ENCODE measurements around the gene STK24. TPM values are rescaled to one million over a fixed set of nuclear protein-coding genes. Genes with fewer than 3 reads are reported as not detected.

The STK24 gene
- total RNA-seq, 2 donors from 2014 or later, result 212 to 231 TPM

DNA sequence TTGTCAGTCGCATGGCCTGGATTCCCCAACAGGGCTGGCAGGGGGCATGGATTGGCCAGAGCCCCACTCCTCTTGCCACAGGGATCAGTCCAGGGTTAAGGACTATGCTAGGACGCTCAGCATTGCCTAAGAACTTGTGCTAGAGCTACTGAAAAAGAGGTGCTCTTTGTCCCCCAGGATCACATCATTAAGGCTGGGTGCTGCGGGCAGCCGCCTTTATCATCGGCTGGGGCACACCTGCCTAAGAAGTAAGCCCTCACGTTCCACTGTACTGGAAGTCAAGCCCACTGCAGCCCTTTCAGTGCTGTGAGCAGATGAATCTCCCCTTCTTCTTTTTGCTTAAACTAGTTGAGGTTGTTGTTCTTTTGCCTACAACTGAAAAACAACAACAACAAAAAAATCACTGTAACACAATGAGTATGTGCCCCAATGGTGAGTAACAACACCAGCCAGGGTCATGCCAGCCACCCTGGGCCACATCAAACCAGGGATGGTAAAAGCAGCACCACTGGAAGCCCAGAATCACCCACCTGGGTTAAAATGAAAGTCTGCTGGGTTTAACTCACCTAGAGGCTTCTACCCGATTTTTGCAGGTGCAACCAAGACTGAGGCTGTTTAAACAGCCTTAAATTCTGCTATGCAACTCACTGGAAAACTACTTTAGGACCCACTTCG is 20.6 kb downstream of the STK24 start:
- Mint-ChIP-seq H3K27ac (peak overlapping the region; percentile 79), H3K9me3 (no peaks in the 10 kb centered on the region), H3K4me1 (peaks cover 73% of the 10 kb centered on the region), H3K27me3 (no peaks in the 10 kb centered on the region), H3K36me3 (ENCODE audit: low read depth) (peaks cover 87% of the 10 kb centered on the region), H3K4me3 (peak overlapping the region; percentile 64)
- peak; percentile 44 for ATAC-seq (replicated peaks)

DNA sequence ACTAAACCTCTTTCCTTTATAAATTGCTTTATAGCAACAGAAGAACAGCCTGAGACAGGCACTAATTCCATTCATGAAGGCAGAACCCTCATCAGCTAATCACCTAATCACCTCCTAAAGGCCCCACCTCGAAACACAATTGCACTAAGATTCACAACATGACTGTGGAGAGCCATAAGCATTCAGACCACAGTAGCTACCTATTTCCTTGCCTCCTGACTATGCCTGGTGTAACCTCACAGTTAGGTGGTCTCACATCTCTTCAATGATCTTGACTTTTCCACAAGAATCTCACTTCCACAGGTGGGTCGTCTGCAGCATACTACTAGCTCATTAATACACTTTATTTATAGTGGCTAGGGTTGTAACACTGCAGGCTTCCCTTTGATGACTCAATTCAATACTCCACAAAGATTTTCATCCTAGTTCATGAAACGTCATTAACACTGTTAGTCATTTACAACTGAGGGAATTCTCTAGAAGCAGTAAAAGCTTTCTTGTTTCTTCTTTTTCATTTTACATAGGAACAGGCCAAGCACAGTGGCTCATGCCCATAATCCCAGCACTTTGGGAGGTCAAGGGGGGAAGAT is 27.1 kb downstream of the STK24 start:
- Mint-ChIP-seq H3K27me3 (no peaks in the 10 kb centered on the region), H3K4me3 (peak overlapping the region; percentile 67), H3K27ac (peak overlapping the region; percentile 88), H3K36me3 (ENCODE audit: low read depth) (peaks cover 95% of the 10 kb centered on the region), H3K9me3 (no peaks in the 10 kb centered on the region), H3K4me1 (peaks cover 70% of the 10 kb centered on the region)
- ATAC-seq (replicated peaks), result peak; percentile 78

DNA sequence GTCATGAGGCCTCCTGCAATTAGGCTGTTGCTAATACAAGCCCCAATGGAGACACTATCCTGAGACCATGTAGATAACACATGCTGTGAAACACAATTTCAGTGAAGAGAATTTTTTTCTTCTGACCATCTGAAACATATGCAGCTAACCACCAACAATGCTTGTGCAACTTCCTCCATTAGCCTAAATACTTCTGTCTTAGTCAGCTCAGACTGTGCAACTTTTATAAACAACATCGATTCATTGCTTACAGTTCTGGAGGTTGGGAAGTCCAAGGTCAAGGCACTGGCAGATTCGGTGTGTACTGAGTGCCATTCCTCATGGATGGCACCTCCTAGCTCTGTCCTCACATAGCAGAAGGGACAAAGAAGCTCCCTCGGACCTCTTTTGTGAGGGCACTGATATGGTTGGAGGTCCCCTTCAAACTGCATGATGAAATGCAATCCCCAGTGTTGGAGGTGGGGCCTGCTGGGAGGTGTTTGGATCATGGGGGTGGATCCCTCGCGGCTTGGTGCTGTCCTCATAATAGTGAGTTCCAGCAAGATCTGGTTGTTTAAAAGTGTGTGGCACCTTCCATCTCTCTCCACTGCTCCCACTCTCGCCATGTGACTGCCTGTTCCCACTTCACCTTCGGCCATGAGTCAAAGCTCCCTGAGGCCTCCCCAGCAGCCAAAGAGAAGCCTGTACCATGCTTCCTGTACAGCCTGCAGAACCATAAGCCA is 27.7 kb downstream of the STK24 start:
- Mint-ChIP-seq H3K4me3 (peak overlapping the region; percentile 67), H3K27me3 (no peaks in the 10 kb centered on the region), H3K4me1 (peaks cover 71% of the 10 kb centered on the region), H3K27ac (peak overlapping the region; percentile 88), H3K9me3 (no peaks in the 10 kb centered on the region), H3K36me3 (ENCODE audit: low read depth) (peaks cover 98% of the 10 kb centered on the region)
- no peak for ATAC-seq (replicated peaks)

DNA sequence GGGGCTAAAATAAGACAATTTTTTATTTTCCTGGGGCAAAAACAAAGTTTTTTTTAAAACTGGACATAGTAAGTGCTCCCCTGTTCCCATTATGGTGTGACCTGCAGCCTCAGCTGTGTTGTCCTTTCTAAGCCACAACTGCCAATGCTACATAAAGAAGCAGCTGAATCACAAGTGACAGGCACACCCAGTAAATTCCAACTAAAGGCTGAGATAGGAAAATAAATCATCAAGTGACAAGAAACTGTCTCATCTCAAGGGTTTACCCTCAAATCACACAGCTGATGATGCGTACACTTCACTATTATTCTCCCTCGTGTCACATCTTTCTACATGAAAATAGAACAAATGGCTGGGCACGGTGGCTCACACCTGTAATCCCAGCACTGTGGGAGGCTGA is 28.7 kb downstream of the STK24 start:
- H3K27me3 Mint-ChIP-seq, result no peaks in the 10 kb centered on the region
- H3K4me3 Mint-ChIP-seq, result peak overlapping the region; percentile 67
- no peaks in the 10 kb centered on the region for H3K9me3 Mint-ChIP-seq
- peak; percentile 58 for ATAC-seq (replicated peaks)
- peaks cover 98% of the 10 kb centered on the region for H3K36me3 Mint-ChIP-seq (ENCODE audit: low read depth)
- H3K4me1 Mint-ChIP-seq, result peaks cover 68% of the 10 kb centered on the region
- H3K27ac Mint-ChIP-seq, result peak overlapping the region; percentile 88

DNA sequence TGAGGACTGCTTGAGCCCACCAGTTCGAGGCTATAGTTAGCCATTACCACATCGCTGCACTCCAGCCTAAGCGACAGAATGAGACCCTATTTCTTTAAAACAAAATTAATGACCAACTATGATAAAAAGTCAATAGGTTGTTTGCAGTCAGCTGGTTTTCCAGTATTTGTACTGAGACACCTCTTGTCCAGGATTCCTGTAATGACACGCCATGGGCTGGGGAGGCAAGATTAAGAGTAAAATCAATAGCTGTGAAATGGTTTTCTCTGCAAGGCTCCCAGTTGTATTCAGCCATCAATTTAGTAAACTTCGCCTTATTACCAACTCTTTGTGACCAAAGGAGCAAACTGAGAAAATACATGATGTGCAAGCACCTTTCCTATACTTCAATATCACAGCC is 29.5 kb downstream of the STK24 start:
- ATAC-seq (replicated peaks), result no peak
- Mint-ChIP-seq H3K36me3 (ENCODE audit: low read depth) (peaks cover 99% of the 10 kb centered on the region), H3K27me3 (no peaks in the 10 kb centered on the region), H3K4me3 (peak overlapping the region; percentile 67), H3K9me3 (no peaks in the 10 kb centered on the region), H3K4me1 (peaks cover 73% of the 10 kb centered on the region), H3K27ac (peak overlapping the region; percentile 88)

DNA sequence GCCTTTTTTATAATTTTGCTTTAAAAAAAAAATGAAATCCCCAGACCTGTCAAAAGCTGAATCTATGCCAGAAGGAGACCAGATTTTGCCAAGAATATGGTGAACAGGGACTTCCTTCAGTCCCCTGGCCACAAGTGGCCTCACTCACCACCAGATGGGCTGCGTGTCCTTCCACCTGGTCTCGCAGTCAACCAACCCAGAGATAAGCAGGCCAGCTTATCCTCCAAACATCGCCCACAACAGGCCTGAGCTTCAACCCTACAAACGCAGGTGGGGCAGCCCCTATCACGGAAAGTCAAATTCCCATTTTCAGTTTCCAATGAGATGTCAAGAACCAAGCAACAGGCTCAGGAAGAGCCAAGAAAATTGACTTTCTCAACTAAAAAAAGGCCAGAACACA is 30.5 kb downstream of the STK24 start:
- H3K4me1 Mint-ChIP-seq, result peaks cover 73% of the 10 kb centered on the region
- H3K9me3 Mint-ChIP-seq, result no peaks in the 10 kb centered on the region
- H3K27me3 Mint-ChIP-seq, result no peaks in the 10 kb centered on the region
- H3K36me3 Mint-ChIP-seq (ENCODE audit: low read depth), result peaks cover 99% of the 10 kb centered on the region
- peak overlapping the region; percentile 59 for H3K4me3 Mint-ChIP-seq
- peak; percentile 3 for ATAC-seq (replicated peaks)
- H3K27ac Mint-ChIP-seq, result peak overlapping the region; percentile 69

DNA sequence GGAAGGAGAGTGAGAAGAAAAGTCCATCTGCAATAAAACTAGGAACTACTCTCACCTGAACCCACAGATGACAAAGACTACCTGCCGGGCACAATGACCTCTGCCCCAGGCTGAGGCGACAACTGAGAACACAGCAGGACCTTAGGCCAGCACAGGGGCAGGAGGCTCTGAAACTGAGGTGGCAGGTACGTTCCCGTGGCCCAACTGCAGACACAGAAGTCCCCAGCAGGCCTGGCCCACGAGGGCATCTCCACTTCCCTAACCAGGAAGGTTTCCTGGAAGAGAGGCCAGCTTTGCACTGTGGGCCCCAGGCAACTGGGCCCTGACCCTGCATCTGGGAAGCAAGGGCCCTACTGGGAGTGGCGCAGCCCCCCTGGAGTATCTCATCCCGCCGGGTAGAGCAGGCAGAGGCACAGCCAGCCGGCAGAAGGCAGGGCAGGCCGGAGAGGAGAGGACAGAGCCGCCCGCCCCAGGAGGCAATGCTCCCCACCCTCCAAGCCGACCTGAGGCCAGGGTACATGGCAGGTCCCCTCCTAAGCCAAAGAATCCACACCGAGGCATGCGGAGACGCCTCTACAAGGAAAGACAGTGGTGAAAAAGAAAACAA is 32.7 kb downstream of the STK24 start:
- Mint-ChIP-seq H3K27me3 (no peaks in the 10 kb centered on the region), H3K9me3 (no peaks in the 10 kb centered on the region), H3K27ac (peak overlapping the region; percentile 93), H3K4me1 (peaks cover 72% of the 10 kb centered on the region), H3K36me3 (ENCODE audit: low read depth) (peaks cover 99% of the 10 kb centered on the region), H3K4me3 (peak overlapping the region; percentile 89)
- no peak for ATAC-seq (replicated peaks)

DNA sequence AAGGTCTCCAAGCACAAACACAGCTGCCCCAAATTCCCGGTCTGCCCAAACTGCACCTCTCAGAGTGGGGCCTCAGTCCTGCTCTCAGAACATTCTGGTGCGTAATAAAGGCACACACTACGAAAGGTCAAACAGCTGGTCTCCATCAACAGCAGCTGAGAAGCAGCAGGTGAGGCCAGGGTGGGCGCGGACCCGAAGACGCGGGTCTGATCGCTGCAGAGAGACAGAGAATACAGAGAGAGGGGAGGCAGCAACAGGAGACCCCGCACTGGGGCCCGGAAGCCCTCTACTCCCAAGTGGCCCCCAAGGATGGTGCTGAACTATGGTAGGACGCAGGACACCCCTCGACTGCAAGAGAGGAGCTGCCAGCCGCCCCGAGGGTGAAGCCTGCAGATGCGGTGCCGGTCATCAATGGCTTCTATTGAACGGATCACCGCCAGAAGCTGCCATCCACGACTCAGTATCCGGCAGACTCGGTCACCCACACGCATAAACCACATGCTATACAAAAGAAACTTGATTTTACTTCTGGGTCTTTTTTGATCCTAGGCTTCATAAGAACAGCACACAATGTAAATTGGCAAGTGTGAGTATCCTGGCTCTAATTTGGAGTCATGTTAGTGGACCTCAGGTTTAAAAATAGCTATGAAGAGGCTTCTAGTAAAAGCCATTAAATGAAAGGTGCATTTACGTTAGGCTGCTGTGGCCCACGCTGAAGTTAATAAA is 33.4 kb downstream of the STK24 start:
- ATAC-seq (replicated peaks), result peak; percentile 57
- H3K27me3 Mint-ChIP-seq, result no peaks in the 10 kb centered on the region
- H3K36me3 Mint-ChIP-seq (ENCODE audit: low read depth), result peaks cover 99% of the 10 kb centered on the region
- peaks cover 73% of the 10 kb centered on the region for H3K4me1 Mint-ChIP-seq
- H3K9me3 Mint-ChIP-seq, result no peaks in the 10 kb centered on the region
- peak overlapping the region; percentile 93 for H3K27ac Mint-ChIP-seq
- H3K4me3 Mint-ChIP-seq, result peak overlapping the region; percentile 89

DNA sequence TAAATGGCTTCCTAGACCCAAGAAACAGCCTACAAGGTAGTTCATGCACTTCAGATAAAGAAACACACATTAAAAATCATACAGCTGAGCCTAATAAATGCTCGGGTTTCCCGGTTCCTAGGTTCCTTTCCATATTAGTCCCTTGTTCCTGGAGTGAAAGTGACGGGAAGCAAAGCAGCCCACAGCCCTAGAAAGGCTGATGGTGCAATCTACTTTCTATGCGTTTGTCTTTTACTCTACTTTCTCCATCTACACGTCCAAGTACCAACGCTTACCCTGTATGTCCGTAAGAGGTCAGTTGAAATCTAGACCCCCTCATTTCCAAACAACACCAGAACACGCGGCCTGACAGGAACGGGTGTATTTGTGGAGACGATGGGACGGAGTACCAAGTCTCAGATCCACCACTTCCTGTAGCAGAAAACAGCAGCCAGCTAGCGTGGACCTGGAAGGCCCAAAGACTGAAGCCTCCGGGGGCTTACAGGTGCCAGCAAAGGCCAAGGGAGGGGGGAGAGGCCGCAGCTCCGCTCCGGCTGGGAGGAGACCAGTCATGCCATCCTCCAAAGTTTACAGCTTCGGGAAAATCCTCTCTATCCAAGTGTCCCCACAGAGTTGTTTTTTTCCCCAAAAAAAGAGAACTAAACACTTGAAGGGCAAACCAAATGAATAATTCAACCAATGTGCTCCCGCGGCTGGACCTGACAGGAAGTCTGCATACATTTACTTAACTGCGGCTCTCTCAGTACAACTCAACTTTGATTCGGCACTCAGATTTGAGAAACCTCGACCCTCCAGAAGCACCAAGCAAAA is 34.1 kb downstream of the STK24 start:
- peak; percentile 66 for ATAC-seq (replicated peaks)
- H3K36me3 Mint-ChIP-seq (ENCODE audit: low read depth), result peaks cover 99% of the 10 kb centered on the region
- H3K4me1 Mint-ChIP-seq, result peaks cover 71% of the 10 kb centered on the region
- H3K27ac Mint-ChIP-seq, result peak overlapping the region; percentile 93
- H3K9me3 Mint-ChIP-seq, result no peaks in the 10 kb centered on the region
- H3K4me3 Mint-ChIP-seq, result peak overlapping the region; percentile 89
- H3K27me3 Mint-ChIP-seq, result no peaks in the 10 kb centered on the region

DNA sequence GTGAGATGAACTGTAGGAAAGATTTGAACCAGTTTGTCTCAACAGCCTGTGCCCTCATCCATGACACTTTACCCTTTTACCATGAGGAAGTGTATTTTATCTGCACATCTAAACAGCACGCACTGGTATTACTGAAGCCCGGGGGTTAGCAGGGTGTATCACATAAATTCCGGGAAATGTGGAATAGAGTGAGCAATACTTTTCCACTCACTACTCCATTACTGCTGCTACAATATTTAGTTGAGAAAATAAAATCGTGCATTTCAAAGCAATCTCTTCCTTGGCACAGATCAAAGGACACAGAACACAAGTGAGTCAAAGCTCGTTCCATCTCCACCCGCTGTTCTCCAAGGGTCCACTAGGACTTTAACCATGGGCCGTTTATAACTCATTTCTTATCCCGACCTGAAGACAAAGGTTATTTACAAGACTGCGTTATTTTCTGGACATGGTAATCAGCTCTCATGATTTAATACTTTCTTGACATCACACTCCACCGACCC is 35.2 kb downstream of the STK24 start:
- peaks cover 70% of the 10 kb centered on the region for H3K4me1 Mint-ChIP-seq
- peaks cover 99% of the 10 kb centered on the region for H3K36me3 Mint-ChIP-seq (ENCODE audit: low read depth)
- H3K9me3 Mint-ChIP-seq, result no peaks in the 10 kb centered on the region
- peak; percentile 14 for ATAC-seq (replicated peaks)
- no peaks in the 10 kb centered on the region for H3K27me3 Mint-ChIP-seq
- H3K27ac Mint-ChIP-seq, result peak overlapping the region; percentile 93
- peak overlapping the region; percentile 89 for H3K4me3 Mint-ChIP-seq

DNA sequence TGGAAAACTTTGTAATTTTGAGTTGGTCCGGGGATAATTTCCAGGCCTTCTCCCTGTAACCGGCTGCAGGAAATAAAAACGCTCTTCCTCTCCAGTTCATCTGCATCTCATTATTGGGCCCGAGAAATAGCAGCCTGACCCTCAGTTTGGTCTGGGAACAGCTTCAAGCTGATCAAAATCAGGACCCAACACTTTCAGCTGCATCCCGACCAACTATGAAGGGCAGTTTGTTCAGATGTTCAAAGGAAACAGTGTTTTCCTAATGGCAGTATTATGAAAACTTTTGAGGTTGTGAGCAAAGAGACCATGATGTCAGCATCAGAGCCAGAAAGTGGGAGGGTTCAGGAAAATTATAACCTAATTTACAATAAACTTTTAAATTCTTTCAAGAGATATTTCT is 35.7 kb downstream of the STK24 start:
- Mint-ChIP-seq H3K4me1 (peaks cover 71% of the 10 kb centered on the region), H3K27ac (peak overlapping the region; percentile 93), H3K4me3 (peak overlapping the region; percentile 89), H3K9me3 (no peaks in the 10 kb centered on the region), H3K36me3 (ENCODE audit: low read depth) (peaks cover 99% of the 10 kb centered on the region), H3K27me3 (no peaks in the 10 kb centered on the region)
- ATAC-seq (replicated peaks), result no peak

DNA sequence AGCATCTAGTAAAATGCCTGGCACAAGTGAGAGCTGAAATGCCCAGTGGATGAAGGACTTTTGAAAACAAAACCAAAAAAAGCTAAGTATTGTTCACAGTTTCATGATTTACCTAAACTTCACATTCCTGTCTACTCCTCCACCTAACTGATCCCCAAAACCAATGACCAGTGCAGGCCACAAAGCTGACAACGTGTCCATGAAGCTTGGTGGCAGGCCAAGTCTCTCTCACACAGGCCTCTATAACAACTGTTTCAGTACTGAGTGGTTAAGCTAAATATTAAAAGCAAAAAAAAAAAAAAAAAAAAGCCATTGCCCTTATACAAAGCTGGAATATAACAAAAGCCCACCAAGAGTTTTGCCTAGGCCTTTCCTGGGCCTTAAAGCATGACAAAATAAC is 36.4 kb downstream of the STK24 start:
- peak overlapping the region; percentile 89 for H3K4me3 Mint-ChIP-seq
- ATAC-seq (replicated peaks), result no peak
- peaks cover 99% of the 10 kb centered on the region for H3K36me3 Mint-ChIP-seq (ENCODE audit: low read depth)
- H3K9me3 Mint-ChIP-seq, result no peaks in the 10 kb centered on the region
- H3K27ac Mint-ChIP-seq, result no peak overlapping the region
- peaks cover 71% of the 10 kb centered on the region for H3K4me1 Mint-ChIP-seq
- no peaks in the 10 kb centered on the region for H3K27me3 Mint-ChIP-seq

DNA sequence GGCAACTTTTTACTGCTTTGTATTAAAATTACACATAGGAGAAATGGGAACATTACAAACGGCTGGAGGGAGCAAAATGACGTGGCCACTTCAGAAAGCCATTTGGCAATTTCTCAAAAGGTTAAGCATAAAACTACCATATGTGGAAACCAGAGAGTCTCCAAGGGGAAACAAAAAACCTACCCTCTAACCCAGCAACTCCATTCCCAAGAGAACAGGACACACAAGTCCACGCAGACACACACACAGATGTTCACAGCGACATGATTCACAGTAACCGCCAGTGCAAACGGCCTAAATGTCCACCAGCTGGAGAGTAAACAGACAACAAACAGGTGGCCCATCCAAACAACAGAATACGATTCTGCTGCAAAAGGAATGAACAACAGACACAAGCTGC is 37.2 kb downstream of the STK24 start:
- no peaks in the 10 kb centered on the region for H3K27me3 Mint-ChIP-seq
- H3K36me3 Mint-ChIP-seq (ENCODE audit: low read depth), result peaks cover 99% of the 10 kb centered on the region
- peak overlapping the region; percentile 87 for H3K27ac Mint-ChIP-seq
- no peaks in the 10 kb centered on the region for H3K9me3 Mint-ChIP-seq
- peak overlapping the region; percentile 89 for H3K4me3 Mint-ChIP-seq
- ATAC-seq (replicated peaks), result no peak
- peaks cover 73% of the 10 kb centered on the region for H3K4me1 Mint-ChIP-seq

All from activated T-helper 17 cell treated with anti-CD3 and anti-CD28 coated beads, Interleukin-2, amount 50 U/mL, for 72 hours (primary cell).